Mammary epithelial cell (primary cell): ENCODE results near the gene TWIST1.

Experiments
- CTCF ChIP-seq, 2 donors: IDR thresholded peaks in 1 of 2; conservative IDR thresholded peaks in 1 of 2; 2 replicates each; pipeline ENCODE4 v1.5.1; 2011 to 2012; ENCODE audit warnings: inconsistent platforms in 2 of 2, low read length in 2 of 2, mild to moderate bottlenecking in 2 of 2, control low read depth in 1 of 2, low read depth in 1 of 2; ENCODE audit not compliant: insufficient read depth in 1 of 2; ENCODE audit errors: extremely low read depth in 1 of 2
- EZH2 ChIP-seq: IDR thresholded peaks from 2 replicates; pipeline ENCODE4 v1.6.1; 2012; ENCODE audit warnings: low read length, inconsistent platforms, borderline replicate concordance

- TF ChIP-seq CTCF (conservative IDR thresholded peaks at IDR 0.05 in 1 of 2, IDR thresholded peaks at IDR 0.05 in 1 of 2; ENCODE audit: extremely low read depth in 1 of 2, insufficient read depth in 1 of 2, low read depth in 1 of 2, low read length in 2 of 2) (no peak), EZH2 (no peak)
Observed at GRCh38 chr7:19079066-19079465, 38.4 kb downstream of the TWIST1 start.
